Ovary (tissue), 3 donors: ENCODE measurements around the gene SCYL1.

ENCODE experiments used
- CTCF ChIP-seq, 3 donors: fragments of 450-650 bp in 2 of 3; fragments of 200-600 bp in 1 of 3; IDR thresholded peaks; one replicate each; pipeline versions ENCODE4 v1.5.1 to v1.8.0; 2016 to 2022; ENCODE audit warnings: antibody characterized with exemption in 3 of 3, mild to moderate bottlenecking in 1 of 3
- EP300 ChIP-seq: sonication (generic); formaldehyde crosslinking; IDR thresholded peaks from one replicate; pipeline ENCODE4 v1.6.1; 2017; ENCODE audit warnings: antibody characterized with exemption
- POLR2A ChIP-seq: fragments of 450-650 bp; IDR thresholded peaks from one replicate; pipeline ENCODE4 v1.6.1; 2017; ENCODE audit warnings: antibody characterized with exemption, mild to moderate bottlenecking, moderate library complexity
- donor health status: DM: no; HTN: no; CAD: no.

GRCh38 chr11:65502555-65503367 is 22.1 kb upstream of the SCYL1 start:
- no peak for TF ChIP-seq CTCF (IDR thresholded peaks at IDR 0.05)
- TF ChIP-seq EP300 = no peak
- TF ChIP-seq POLR2A = no peak
